Fibroblast of lung (primary cell): ENCODE data around the gene GALR2. TPM values are rescaled to one million over a fixed set of nuclear protein-coding genes. Genes with fewer than 3 reads are reported as not detected.

Experiments
- DNase-seq, 2 donors: peaks; one replicate each; pipeline versions ENCODE4 v3.0.0 to v3.0.0-alpha.2; 2010; ENCODE audit warnings: low read depth in 2 of 2
- H2AFZ ChIP-seq: 2 replicates; pipeline ENCODE4 v1.5.1; 2012; ENCODE audit warnings: low read length, control low read depth, inconsistent platforms
- H3K27ac ChIP-seq: 2 replicates; pipeline ENCODE4 v1.5.1; 2011; ENCODE audit warnings: low read length, control low read depth; ENCODE audit not compliant: insufficient read depth
- H3K27me3 ChIP-seq: 2 replicates; pipeline ENCODE4 v1.5.1; 2011; ENCODE audit warnings: mild to moderate bottlenecking, low read length; ENCODE audit not compliant: control insufficient read depth, insufficient read depth
- H3K36me3 ChIP-seq: 2 replicates; pipeline ENCODE4 v1.5.1; 2011; ENCODE audit warnings: low read length; ENCODE audit not compliant: control insufficient read depth, insufficient read depth
- H3K4me1 ChIP-seq: 2 replicates; pipeline ENCODE4 v1.5.1; 2011; ENCODE audit warnings: low read length; ENCODE audit not compliant: control insufficient read depth, insufficient read depth; ENCODE audit errors: extremely low read depth
- H3K4me2 ChIP-seq: 2 replicates; pipeline ENCODE4 v1.5.1; 2011; ENCODE audit warnings: low read length, control low read depth; ENCODE audit not compliant: insufficient read depth; ENCODE audit errors: extremely low read depth
- H3K4me3 ChIP-seq, 4 experiments: fragments of 200-600 bp in 1 of 4; sonication (generic) in 1 of 4; replicated peaks in 1 of 4; 2 replicates each; pipeline ENCODE4 v1.5.1; 2011 to 2016; ENCODE audit warnings: low read length in 4 of 4, low read depth in 3 of 4, mild to moderate bottlenecking in 3 of 4, control low read depth in 2 of 4, inconsistent platforms in 1 of 4, mixed read lengths in 1 of 4; ENCODE audit not compliant: insufficient read depth in 1 of 4; ENCODE audit errors: control extremely low read depth in 1 of 4
- H3K79me2 ChIP-seq: 2 replicates; pipeline ENCODE4 v1.5.1; 2012; ENCODE audit warnings: mild to moderate bottlenecking, low read length, inconsistent platforms; ENCODE audit not compliant: control insufficient read depth, insufficient read depth
- H3K9ac ChIP-seq: 2 replicates; pipeline ENCODE4 v1.5.1; 2011; ENCODE audit warnings: mild to moderate bottlenecking, low read length, control low read depth; ENCODE audit not compliant: insufficient read depth
- H3K9me3 ChIP-seq: 2 replicates; pipeline ENCODE4 v1.5.1; 2012; ENCODE audit warnings: low read depth, low read length; ENCODE audit not compliant: control insufficient read depth, insufficient read depth
- H4K20me1 ChIP-seq: 2 replicates; pipeline ENCODE4 v1.5.1; 2011; ENCODE audit warnings: low read length; ENCODE audit not compliant: control insufficient read depth, insufficient read depth; ENCODE audit errors: extremely low read depth
- EZH2 ChIP-seq: IDR thresholded peaks from 2 replicates; pipeline ENCODE4 v1.5.1; 2012; ENCODE audit warnings: low read length, control low read depth, mild to moderate bottlenecking; ENCODE audit errors: missing control alignments
- polyA plus RNA-seq, 2 donors: library from polyadenylated mRNA; depleted of rRNA in 1 of 2; stranded (reverse) in 1 of 2; unstranded in 1 of 2; fragments of >200 nt; gene quantifications; 2 replicates each; pipeline ENCODE4 v1.2.1, GENCODE V29; 2011 to 2012; ENCODE audit warnings: missing spikeins in 1 of 2
- total RNA-seq: library from RNA; depleted of rRNA; stranded (reverse); fragments of >200 nt; gene quantifications from 2 replicates; pipeline ENCODE4 v1.2.1, GENCODE V29; 2014
- TF ChIP-seq, protein P1 (sequence below), 2 donors: IDR thresholded peaks in 1 of 2; conservative IDR thresholded peaks in 1 of 2; 1 replicate in 1 of 2; 2 replicates in 1 of 2; pipeline ENCODE4 v1.5.1; 2011 to 2012; ENCODE audit warnings: low read length in 2 of 2, control low read depth in 1 of 2, inconsistent platforms in 1 of 2, low read depth in 1 of 2, mild to moderate bottlenecking in 1 of 2

Gene GALR2
- total and polyA plus RNA-seq, 2 donors (not counting 1 experiment from before 2014, with no cell fraction given) = not detected

DNA sequence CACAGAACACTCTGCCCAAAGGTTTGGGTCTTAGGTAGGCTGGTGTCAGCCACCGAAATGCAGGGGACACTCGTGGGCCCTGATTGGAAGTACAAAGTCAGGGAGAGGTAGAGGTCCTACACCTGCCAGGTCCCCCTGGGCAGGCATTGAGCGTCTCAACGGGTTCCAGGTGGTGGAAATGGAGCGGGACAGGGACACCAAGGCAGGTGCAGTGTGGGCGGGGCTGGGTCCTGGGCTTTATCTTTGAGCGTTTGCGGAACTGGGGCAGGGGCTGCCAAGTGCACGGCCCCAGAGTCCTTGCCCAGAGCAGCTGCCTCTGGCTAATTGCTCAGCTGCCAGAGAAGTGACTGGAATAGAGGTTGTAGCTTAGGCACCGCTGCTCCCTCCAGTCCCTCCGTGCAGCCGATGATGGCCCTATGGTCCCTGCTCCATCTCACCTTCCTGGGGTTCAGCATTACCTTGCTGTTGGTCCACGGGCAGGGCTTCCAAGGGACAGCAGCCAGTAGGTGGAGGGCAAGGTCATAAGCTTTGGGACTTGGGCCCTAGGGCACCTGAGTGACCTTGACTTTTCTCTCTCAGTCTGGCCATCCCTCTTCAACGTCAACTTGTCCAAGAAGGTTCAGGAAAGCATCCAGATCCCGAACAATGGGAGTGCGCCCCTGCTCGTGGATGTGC, 4.4 kb downstream of the GALR2 start, which contains the start of gene ZACN:
ZACN (plus strand) TSS at position 323 of the 675 bp plus-strand sequence; CDS start at position 406, 83 bp downstream.
- H3K27me3 ChIP-seq = peaks cover 61% of the 10 kb centered on the region
- H3K4me2 ChIP-seq = no peak within 1 kb of the TSS
- no peaks in the 10 kb centered on the region for H3K79me2 ChIP-seq
- peaks cover 7% of the 10 kb centered on the region for H3K36me3 ChIP-seq
- H4K20me1 ChIP-seq = no peaks in the 10 kb centered on the region
- no peak within 1 kb of the TSS for H2AFZ ChIP-seq
- no peak for TF ChIP-seq EZH2
- TF ChIP-seq, protein P1, sequence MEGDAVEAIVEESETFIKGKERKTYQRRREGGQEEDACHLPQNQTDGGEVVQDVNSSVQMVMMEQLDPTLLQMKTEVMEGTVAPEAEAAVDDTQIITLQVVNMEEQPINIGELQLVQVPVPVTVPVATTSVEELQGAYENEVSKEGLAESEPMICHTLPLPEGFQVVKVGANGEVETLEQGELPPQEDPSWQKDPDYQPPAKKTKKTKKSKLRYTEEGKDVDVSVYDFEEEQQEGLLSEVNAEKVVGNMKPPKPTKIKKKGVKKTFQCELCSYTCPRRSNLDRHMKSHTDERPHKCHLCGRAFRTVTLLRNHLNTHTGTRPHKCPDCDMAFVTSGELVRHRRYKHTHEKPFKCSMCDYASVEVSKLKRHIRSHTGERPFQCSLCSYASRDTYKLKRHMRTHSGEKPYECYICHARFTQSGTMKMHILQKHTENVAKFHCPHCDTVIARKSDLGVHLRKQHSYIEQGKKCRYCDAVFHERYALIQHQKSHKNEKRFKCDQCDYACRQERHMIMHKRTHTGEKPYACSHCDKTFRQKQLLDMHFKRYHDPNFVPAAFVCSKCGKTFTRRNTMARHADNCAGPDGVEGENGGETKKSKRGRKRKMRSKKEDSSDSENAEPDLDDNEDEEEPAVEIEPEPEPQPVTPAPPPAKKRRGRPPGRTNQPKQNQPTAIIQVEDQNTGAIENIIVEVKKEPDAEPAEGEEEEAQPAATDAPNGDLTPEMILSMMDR (conservative IDR thresholded peaks at IDR 0.05 in 1 of 2, IDR thresholded peaks at IDR 0.05 in 1 of 2; ENCODE audit: low read depth in 1 of 2, low read length in 2 of 2) = no peak
- no peak within 1 kb of the TSS for H3K27ac ChIP-seq
- no peaks in the 10 kb centered on the region for H3K9me3 ChIP-seq
- no peak within 1 kb of the TSS for H3K9ac ChIP-seq
- H3K4me1 ChIP-seq = no peaks in the 10 kb centered on the region
- DNase-seq = no peak
- no peak within 1 kb of the TSS for H3K4me3 ChIP-seq

DNA sequence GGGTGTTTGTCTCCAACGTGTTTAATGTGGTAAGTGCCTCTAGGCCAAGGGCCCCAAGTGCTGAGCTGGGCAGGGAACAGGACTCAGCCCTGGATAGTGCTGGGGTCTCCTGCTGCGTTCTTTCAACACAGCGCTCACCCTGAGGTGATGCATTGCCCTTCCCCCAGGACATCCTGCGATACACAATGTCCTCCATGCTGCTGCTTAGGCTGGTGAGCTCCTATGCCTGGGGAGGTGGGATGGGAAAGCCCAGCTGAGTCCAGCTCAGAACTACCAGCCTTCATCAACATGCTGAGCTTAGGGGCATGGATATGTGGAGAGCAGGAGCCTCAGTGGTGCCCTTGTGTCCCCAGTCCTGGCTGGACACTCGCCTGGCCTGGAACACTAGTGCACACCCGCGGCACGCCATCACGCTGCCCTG, 5.0 kb downstream of the GALR2 start:
- Histone ChIP-seq H3K27ac (no peak overlapping the region), H3K4me2 (no peak overlapping the region), H3K36me3 (peaks cover 7% of the 10 kb centered on the region), H3K27me3 (peaks cover 57% of the 10 kb centered on the region), H2AFZ (no peak overlapping the region), H4K20me1 (no peaks in the 10 kb centered on the region), H3K4me1 (no peaks in the 10 kb centered on the region), H3K9ac (no peak overlapping the region), H3K79me2 (no peaks in the 10 kb centered on the region), H3K4me3 (no peak overlapping the region), H3K9me3 (no peaks in the 10 kb centered on the region)
- TF ChIP-seq, protein P1 (conservative IDR thresholded peaks at IDR 0.05 in 1 of 2, IDR thresholded peaks at IDR 0.05 in 1 of 2; ENCODE audit: low read depth in 1 of 2, low read length in 2 of 2) = no peak
- TF ChIP-seq EZH2 = peak; percentile 64
- DNase-seq = no peak

GRCh38 chr17:76079956-76080767, 5.6 kb downstream of the GALR2 start:
- no peak for DNase-seq
- no peak overlapping the region for H3K4me2 ChIP-seq
- H2AFZ ChIP-seq = no peak overlapping the region
- H3K4me1 ChIP-seq = no peaks in the 10 kb centered on the region
- H3K36me3 ChIP-seq = peaks cover 10% of the 10 kb centered on the region
- H4K20me1 ChIP-seq = no peaks in the 10 kb centered on the region
- no peak overlapping the region for H3K9ac ChIP-seq
- H3K27me3 ChIP-seq = peaks cover 51% of the 10 kb centered on the region
- H3K9me3 ChIP-seq = no peaks in the 10 kb centered on the region
- TF ChIP-seq, protein P1 (conservative IDR thresholded peaks at IDR 0.05 in 1 of 2, IDR thresholded peaks at IDR 0.05 in 1 of 2; ENCODE audit: low read depth in 1 of 2, low read length in 2 of 2) = peak in 1 of 2 donors; percentile 9
- no peak for TF ChIP-seq EZH2
- no peaks in the 10 kb centered on the region for H3K79me2 ChIP-seq
- H3K27ac ChIP-seq = no peak overlapping the region
- H3K4me3 ChIP-seq = no peak overlapping the region
